IMR-90 (cell line): Measurements from ENCODE around the gene ARNT2. TPM values are rescaled to one million over a fixed set of nuclear protein-coding genes. Genes with fewer than 3 reads are reported as not detected.

Experiments
- ATAC-seq: fragments of 200-7000 bp; cut with Tn5 transposase; 2 replicates; pipeline ENCODE4 v1.9.1; 2020; ENCODE audit warnings: low read depth, mild to moderate bottlenecking, moderate library complexity
- BruUV-seq: library from RNA; stranded (reverse); fragments of 400-500 nt; replicated peaks from 2 replicates; lab custom pipeline; 2021; lab: Mats Ljungman, UMichigan
- CTCF ChIA-PET: fragments of 300-600 bp; formaldehyde crosslinking; extraction: SDS; loops from one replicate; lab custom pipeline; 2021; ENCODE audit warnings: antibody characterized with exemption; lab: Yijun Ruan, JAX
- POLR2A ChIA-PET: fragments of 300-600 bp; sonication (Branson Sonifier 250); formaldehyde crosslinking; loops from one replicate; lab custom pipeline; 2022; ENCODE audit warnings: antibody characterized with exemption; ENCODE audit not compliant: unreplicated experiment; lab: Charles Lee
- DNase-seq: peaks from one replicate; pipeline ENCODE4 v3.0.0; 2013
- H2AFZ ChIP-seq: replicated peaks from 2 replicates; pipeline ENCODE3; 2013; ENCODE audit warnings: low read length, mild to moderate bottlenecking; ENCODE audit not compliant: poor library complexity
- H2AK5ac ChIP-seq: 2 replicates; pipeline ENCODE4 v1.6.1; 2013; ENCODE audit warnings: low read depth, low read length, inconsistent platforms
- H2AK9ac ChIP-seq: replicated peaks from 2 replicates; pipeline ENCODE3; 2013; ENCODE audit warnings: mild to moderate bottlenecking, low read depth, low read length, moderate library complexity; ENCODE audit not compliant: poor library complexity
- H2BK120ac ChIP-seq: 2 replicates; pipeline ENCODE4 v1.6.1; 2013; ENCODE audit warnings: low read depth, low read length, inconsistent platforms
- H2BK15ac ChIP-seq: 3 replicates; pipeline ENCODE4 v1.6.1; 2013; ENCODE audit warnings: low read depth, low read length, inconsistent platforms
- H2BK20ac ChIP-seq: 2 replicates; pipeline ENCODE4 v1.6.1; 2013; ENCODE audit warnings: low read depth, mild to moderate bottlenecking, inconsistent platforms, low read length, moderate library complexity
- H2BK5ac ChIP-seq: 2 replicates; pipeline ENCODE4 v1.6.1; 2013; ENCODE audit warnings: mild to moderate bottlenecking, low read depth, low read length, inconsistent platforms; ENCODE audit not compliant: poor library complexity, severe bottlenecking
- H3K14ac ChIP-seq: replicated peaks from 2 replicates; pipeline ENCODE4 v1.6.1; 2013; ENCODE audit warnings: low read depth, low read length, inconsistent platforms
- H3K18ac ChIP-seq: 2 replicates; pipeline ENCODE4 v1.6.1; 2013; ENCODE audit warnings: low read depth, low read length, control low read depth
- H3K23ac ChIP-seq: 2 replicates; pipeline ENCODE4 v1.6.1; 2013; ENCODE audit warnings: low read depth, low read length, inconsistent platforms
- H3K27ac ChIP-seq: 2 replicates; pipeline ENCODE4 v1.5.1; 2013; ENCODE audit warnings: mild to moderate bottlenecking, control low read depth, low read length; ENCODE audit not compliant: insufficient read depth
- H3K27me3 ChIP-seq: 2 replicates; pipeline ENCODE4 v1.6.1; 2013; ENCODE audit warnings: low read length; ENCODE audit not compliant: control insufficient read depth, insufficient read depth
- H3K36me3 ChIP-seq: 2 replicates; pipeline ENCODE4 v1.6.1; 2013; ENCODE audit warnings: low read length, mixed read lengths; ENCODE audit not compliant: control insufficient read depth, insufficient read depth
- H3K4ac ChIP-seq: 2 replicates; pipeline ENCODE4 v1.6.1; 2013; ENCODE audit warnings: low read depth, low read length, inconsistent platforms
- H3K4me1 ChIP-seq: 2 replicates; pipeline ENCODE4 v1.6.1; 2013; ENCODE audit warnings: low read length, mixed read lengths; ENCODE audit not compliant: control insufficient read depth, insufficient read depth
- H3K4me2 ChIP-seq: 2 replicates; pipeline ENCODE4 v1.6.1; 2013; ENCODE audit warnings: low read depth, mild to moderate bottlenecking, control low read depth, low read length, moderate library complexity
- H3K4me3 ChIP-seq: 2 replicates; pipeline ENCODE4 v1.5.1; 2013; ENCODE audit warnings: low read depth, mild to moderate bottlenecking, control low read depth, low read length, moderate library complexity; ENCODE audit not compliant: insufficient read depth
- H3K56ac ChIP-seq: 2 replicates; pipeline ENCODE4 v1.6.1; 2013; ENCODE audit warnings: low read length, inconsistent platforms; ENCODE audit not compliant: insufficient read depth; ENCODE audit errors: extremely low read depth
- H3K79me1 ChIP-seq, 2 experiments: 2 replicates each; pipeline ENCODE4 v1.6.1; 2013; ENCODE audit warnings: low read length in 2 of 2, inconsistent platforms in 1 of 2, low read depth in 1 of 2
- H3K9ac ChIP-seq: 2 replicates; pipeline ENCODE4 v1.6.1; 2013; ENCODE audit warnings: low read depth, low read length, control low read depth
- H3K9me1 ChIP-seq: 2 replicates; pipeline ENCODE4 v1.6.1; 2013; ENCODE audit warnings: low read length, inconsistent platforms; ENCODE audit not compliant: insufficient read depth
- H3K9me3 ChIP-seq: 2 replicates; pipeline ENCODE4 v1.6.1; 2013; ENCODE audit warnings: low read length; ENCODE audit not compliant: control insufficient read depth, insufficient read depth
- H4K20me1 ChIP-seq: 2 replicates; pipeline ENCODE4 v1.6.1; 2013; ENCODE audit warnings: low read length, inconsistent platforms; ENCODE audit not compliant: insufficient read depth
- H4K5ac ChIP-seq: 2 replicates; pipeline ENCODE4 v1.6.1; 2013; ENCODE audit warnings: mild to moderate bottlenecking, low read depth, low read length, control low read depth
- H4K8ac ChIP-seq, 2 experiments: 2 replicates each; pipeline ENCODE4 v1.6.1; 2013; ENCODE audit warnings: low read depth in 2 of 2, low read length in 2 of 2, control low read depth in 1 of 2, inconsistent platforms in 1 of 2
- H4K91ac ChIP-seq: 2 replicates; pipeline ENCODE4 v1.6.1; 2013; ENCODE audit warnings: low read depth, low read length, inconsistent platforms; ENCODE audit not compliant: insufficient read depth
- BHLHE40 ChIP-seq: fragments of 150-350 bp; IDR thresholded peaks from 2 replicates; pipeline ENCODE4 v1.6.1; 2016; ENCODE audit warnings: mild to moderate bottlenecking, low read depth, low read length
- CEBPB ChIP-seq: IDR thresholded peaks from 2 replicates; pipeline ENCODE4 v1.6.1; 2012; ENCODE audit warnings: low read depth, low read length, improper control_type of control experiment
- CHD1 ChIP-seq: IDR thresholded peaks from 2 replicates; pipeline ENCODE4 v1.6.1; 2012; ENCODE audit warnings: low read depth, low read length, improper control_type of control experiment
- CTCF ChIP-seq: conservative IDR thresholded peaks from 2 replicates; pipeline ENCODE4 v1.5.1; 2012; ENCODE audit warnings: mild to moderate bottlenecking, low read depth, low read length, improper control_type of control experiment
- ELK1 ChIP-seq: fragments of 150-350 bp; IDR thresholded peaks from 2 replicates; pipeline ENCODE4 v1.6.1; 2016; ENCODE audit warnings: low read depth, mild to moderate bottlenecking, low read length, moderate library complexity, borderline replicate concordance
- FOS ChIP-seq: fragments of 150-350 bp; IDR thresholded peaks from 2 replicates; pipeline ENCODE4 v1.6.1; 2016; ENCODE audit warnings: low read depth, low read length
- MAZ ChIP-seq: IDR thresholded peaks from 2 replicates; pipeline ENCODE4 v1.6.1; 2012; ENCODE audit warnings: low read depth, mild to moderate bottlenecking, low read length, improper control_type of control experiment, moderate library complexity, borderline replicate concordance
- MXI1 ChIP-seq: IDR thresholded peaks from 2 replicates; pipeline ENCODE4 v1.6.1; 2012; ENCODE audit warnings: low read depth, mild to moderate bottlenecking, low read length, moderate library complexity, borderline replicate concordance
- NFE2L2 ChIP-seq: fragments of 150-350 bp; IDR thresholded peaks from 2 replicates; pipeline ENCODE4 v1.6.1; 2016; ENCODE audit warnings: low read depth, mild to moderate bottlenecking, low read length
- POLR2A ChIP-seq: IDR thresholded peaks from 2 replicates; pipeline ENCODE4 v1.6.1; 2012; ENCODE audit warnings: mild to moderate bottlenecking, low read depth, low read length
- RAD21 ChIP-seq: IDR thresholded peaks from 2 replicates; pipeline ENCODE4 v1.6.1; 2012; ENCODE audit warnings: low read length, improper control_type of control experiment
- RCOR1 ChIP-seq: IDR thresholded peaks from 2 replicates; pipeline ENCODE4 v1.6.1; 2012; ENCODE audit warnings: mild to moderate bottlenecking, low read length, improper control_type of control experiment; ENCODE audit not compliant: insufficient replicate concordance
- RFX5 ChIP-seq: IDR thresholded peaks from 2 replicates; pipeline ENCODE4 v1.8.0; 2012; ENCODE audit warnings: low read depth, mild to moderate bottlenecking, low read length, moderate library complexity
- SMC3 ChIP-seq: fragments of 150-350 bp; IDR thresholded peaks from 2 replicates; pipeline ENCODE4 v1.6.1; 2016; ENCODE audit warnings: low read depth, mild to moderate bottlenecking, antibody characterized with exemption, low read length, moderate library complexity
- USF2 ChIP-seq: fragments of 150-350 bp; IDR thresholded peaks from 2 replicates; pipeline ENCODE4 v1.6.1; 2017; ENCODE audit warnings: mild to moderate bottlenecking, antibody characterized with exemption, low read length, low read depth
- WGBS, 2 experiments: methylation state at CpG; one replicate each; pipeline versions ENCODE4 v1.1.5 to v1.1.7; 2013; ENCODE audit warnings: missing lambda C conversion rate in 2 of 2; ENCODE audit not compliant: insufficient read length in 1 of 2; ENCODE audit errors: extremely low coverage in 2 of 2; 5-methylcytosine and 5-hydroxymethylcytosine counted together
- dilution Hi-C: fragments of 300-500 bp; cut with HindIII; formaldehyde crosslinking; loops from one replicate; pipeline ENCODE4 v1.14.3; 2018; ENCODE audit warnings: low sequenced_read_pairs; ENCODE audit not compliant: unreplicated experiment
- in situ Hi-C: fragments of 300-500 bp; cut with MboI; formaldehyde crosslinking; loops from 3 replicates; pipeline ENCODE4 v1.14.3; 2019; ENCODE audit warnings: low sequenced_read_pairs, inconsistent platforms, mixed read lengths
- intact Hi-C: fragments of 100-400 bp; cut with micrococcal nuclease; formaldehyde crosslinking; loops from 2 replicates; pipeline ENCODE4 v1.10.0; 2022
- polyA plus RNA-seq, 3 experiments: library from polyadenylated mRNA; depleted of rRNA; stranded (reverse); fragments of >200 nt; gene quantifications; 2 replicates each; pipeline ENCODE4 v1.2.3, GENCODE V29; 2012; ENCODE audit warnings: low replicate concordance in 1 of 3
- total RNA-seq: library from RNA; depleted of rRNA; stranded (reverse); fragments of >200 nt; gene quantifications from 2 replicates; pipeline ENCODE4 v1.2.3, GENCODE V29; 2012

ARNT2 gene
- total and polyA plus RNA-seq, 2 of the 4 experiments (the other 2 are of a cell fraction), result 18.2 to 19.0 TPM

GRCh38 chr15:80565398-80565797 is 161.2 kb downstream of the ARNT2 start:
- Histone ChIP-seq H3K27ac (no peak overlapping the region), H3K23ac (no peak overlapping the region), H3K14ac (no peak overlapping the region), H2BK15ac (no peak overlapping the region), H3K56ac (no peak overlapping the region), H2BK5ac (no peak overlapping the region), H4K5ac (no peak overlapping the region), H2BK20ac (no peak overlapping the region), H3K27me3 (no peaks in the 10 kb centered on the region), H2AK5ac (no peak overlapping the region), H3K9me1 (peaks cover 23% of the 10 kb centered on the region), H3K4ac (no peak overlapping the region), H3K4me1 (peaks cover 17% of the 10 kb centered on the region), H3K9me3 (no peaks in the 10 kb centered on the region), H3K9ac (no peak overlapping the region), H2BK120ac (no peak overlapping the region), H3K18ac (no peak overlapping the region), H4K20me1 (no peaks in the 10 kb centered on the region), H2AK9ac (no peak overlapping the region), H4K91ac (no peak overlapping the region), H3K4me2 (no peak overlapping the region), H3K36me3 (peaks cover 31% of the 10 kb centered on the region), H3K4me3 (no peak overlapping the region), H3K79me1 (peaks cover 8 to 24% of the 10 kb centered on the region in 2 experiments; a peak in 3 of 4 replicates), H4K8ac (no peak overlapping the region), H2AFZ (no peak overlapping the region)
- ATAC-seq (no peak), DNase-seq (no peak)
- BruUV-seq, result no TSS peak
- in situ Hi-C loops (loop anchor here (5.0 kb wide), 3 partner anchors 108 to 407 kb away; partner anchors contain the start of gene CEMIP), intact Hi-C loops (loop anchor here (5.0 kb wide), 1 partner anchor 407 kb away; no protein-coding TSS in a partner anchor), dilution Hi-C loops (no loop called here)
- WGBS, 2 experiments, result no CpG with 5 or more reads among the region's 1 CpG
- CTCF ChIA-PET, result interaction anchor here (1.1 to 4.1 kb wide), 3 partner anchors 54 to 211 kb away, joined by 3 to 50 read pairs (median 25); no protein-coding TSS in a partner anchor
- TF ChIP-seq MAZ (no peak), SMC3 (no peak), NFE2L2 (no peak), POLR2A (no peak), RAD21 (no peak), USF2 (no peak), FOS (no peak), BHLHE40 (no peak), CEBPB (no peak), ELK1 (no peak), RFX5 (no peak), CHD1 (no peak), RCOR1 (no peak), CTCF (no peak), MXI1 (no peak)
- POLR2A ChIA-PET, result no interaction called here
